Type B pancreatic cell (in vitro differentiated cells): ENCODE results near the gene UBE4A. TPM values are rescaled to one million over a fixed set of nuclear protein-coding genes. Genes with fewer than 3 reads are reported as not detected.
"Not testable (repeated sequence)": the region's sequence is repeated elsewhere in the genome, so short reads cannot be mapped to it uniquely, and the experiment has no call there.

Experiments
- DNase-seq: peaks from one replicate; pipeline ENCODE4 v3.0.0; 2021; ENCODE audit warnings: mixed read lengths; ENCODE audit not compliant: unreplicated experiment; ENCODE audit errors: extremely low spot score
- H3K27ac Mint-ChIP-seq: 2 replicates; pipeline ENCODE4 v1.8.0; 2021; ENCODE audit warnings: mild to moderate bottlenecking, mixed read lengths
- H3K27me3 Mint-ChIP-seq: 2 replicates; pipeline ENCODE4 v1.8.0; 2021; ENCODE audit warnings: mixed read lengths
- H3K36me3 Mint-ChIP-seq: 2 replicates; pipeline ENCODE4 v1.8.0; 2021; ENCODE audit warnings: mixed read lengths
- H3K4me1 Mint-ChIP-seq: one replicate; pipeline ENCODE4 v1.8.0; 2021; ENCODE audit warnings: mixed read lengths; ENCODE audit not compliant: unreplicated experiment
- H3K4me3 Mint-ChIP-seq: 2 replicates; pipeline ENCODE4 v1.8.0; 2021; ENCODE audit warnings: mild to moderate bottlenecking, mixed read lengths
- H3K9me3 Mint-ChIP-seq: 2 replicates; pipeline ENCODE4 v1.8.0; 2021; ENCODE audit warnings: mixed read lengths
- total RNA-seq: library from RNA; stranded (reverse); gene quantifications from 2 replicates; pipeline ENCODE4 v1.2.1, GENCODE V29; 2021; ENCODE audit warnings: low replicate concordance
- TF ChIP-seq, protein P1 (sequence below): fragments of 200-600 bp; sonication (generic); conservative IDR thresholded peaks from 2 replicates; pipeline ENCODE4 v1.5.0; 2021; ENCODE audit warnings: antibody characterized with exemption, mild to moderate bottlenecking

Gene UBE4A
- total RNA-seq, 1 donor from 2014 or later, result 42.5 TPM

DNA sequence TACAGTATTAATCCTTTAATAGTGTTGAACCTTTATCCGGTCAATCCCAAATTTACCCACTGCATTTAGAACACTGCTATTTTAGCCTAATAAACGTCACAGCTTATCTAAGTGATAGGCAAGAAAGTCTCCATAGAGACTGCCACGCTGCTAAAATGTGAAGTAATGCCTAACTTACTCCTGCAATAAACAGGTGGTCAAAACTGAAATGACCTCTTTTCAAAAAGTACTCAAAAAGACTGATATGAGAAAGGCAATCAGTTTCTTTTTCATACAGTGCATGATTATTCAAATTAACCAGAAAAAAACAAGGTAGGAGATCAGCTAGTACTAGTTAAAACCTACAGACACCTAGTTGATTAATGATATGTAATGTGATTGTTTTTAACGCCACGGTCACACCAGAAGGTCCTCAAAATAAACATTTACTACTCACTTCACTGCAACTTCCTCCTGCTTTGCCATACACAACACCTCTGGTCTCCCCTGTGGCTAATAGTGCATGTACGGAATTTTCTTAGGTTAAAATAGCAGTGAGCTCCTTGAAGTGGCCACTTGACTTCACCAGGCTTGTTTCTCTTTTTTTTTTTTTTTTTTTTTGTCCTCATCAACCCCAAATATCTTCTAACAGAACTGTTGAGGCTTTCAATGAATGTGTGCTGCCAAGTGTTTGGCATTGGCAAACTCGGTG, 50.8 kb downstream of the UBE4A start:
- Mint-ChIP-seq H3K4me1 (no peaks in the 10 kb centered on the region), H3K4me3 (no peak overlapping the region), H3K27ac (no peak overlapping the region), H3K36me3 (peaks cover 12% of the 10 kb centered on the region), H3K27me3 (no peaks in the 10 kb centered on the region), H3K9me3 (no peaks in the 10 kb centered on the region)
- TF ChIP-seq, protein P1, sequence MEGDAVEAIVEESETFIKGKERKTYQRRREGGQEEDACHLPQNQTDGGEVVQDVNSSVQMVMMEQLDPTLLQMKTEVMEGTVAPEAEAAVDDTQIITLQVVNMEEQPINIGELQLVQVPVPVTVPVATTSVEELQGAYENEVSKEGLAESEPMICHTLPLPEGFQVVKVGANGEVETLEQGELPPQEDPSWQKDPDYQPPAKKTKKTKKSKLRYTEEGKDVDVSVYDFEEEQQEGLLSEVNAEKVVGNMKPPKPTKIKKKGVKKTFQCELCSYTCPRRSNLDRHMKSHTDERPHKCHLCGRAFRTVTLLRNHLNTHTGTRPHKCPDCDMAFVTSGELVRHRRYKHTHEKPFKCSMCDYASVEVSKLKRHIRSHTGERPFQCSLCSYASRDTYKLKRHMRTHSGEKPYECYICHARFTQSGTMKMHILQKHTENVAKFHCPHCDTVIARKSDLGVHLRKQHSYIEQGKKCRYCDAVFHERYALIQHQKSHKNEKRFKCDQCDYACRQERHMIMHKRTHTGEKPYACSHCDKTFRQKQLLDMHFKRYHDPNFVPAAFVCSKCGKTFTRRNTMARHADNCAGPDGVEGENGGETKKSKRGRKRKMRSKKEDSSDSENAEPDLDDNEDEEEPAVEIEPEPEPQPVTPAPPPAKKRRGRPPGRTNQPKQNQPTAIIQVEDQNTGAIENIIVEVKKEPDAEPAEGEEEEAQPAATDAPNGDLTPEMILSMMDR, result no peak
- no peak for DNase-seq

GRCh38 chr11:118411530-118411929, 52.1 kb downstream of the UBE4A start:
- Mint-ChIP-seq H3K4me1 (no peaks in the 10 kb centered on the region), H3K9me3 (no peaks in the 10 kb centered on the region), H3K36me3 (peaks cover 12% of the 10 kb centered on the region), H3K27me3 (no peaks in the 10 kb centered on the region), H3K4me3 (no peak overlapping the region), H3K27ac (no peak overlapping the region)
- no peak for DNase-seq
- TF ChIP-seq, protein P1, result no peak

- Mint-ChIP-seq H3K4me1 (no peaks in the 10 kb centered on the region), H3K27ac (no peak overlapping the region), H3K36me3 (peaks cover 7% of the 10 kb centered on the region), H3K4me3 (no peak overlapping the region), H3K9me3 (no peaks in the 10 kb centered on the region), H3K27me3 (no peaks in the 10 kb centered on the region)
- no peak for DNase-seq
- TF ChIP-seq, protein P1, result no peak
These were observed 53.5 kb downstream of the UBE4A start for GRCh38 chr11:118412921-118413320.

GRCh38 chr11:118415062-118415738, 55.8 kb downstream of the UBE4A start:
- Mint-ChIP-seq H3K4me1 (no peaks in the 10 kb centered on the region), H3K27ac (no peak overlapping the region), H3K27me3 (no peaks in the 10 kb centered on the region), H3K9me3 (no peaks in the 10 kb centered on the region), H3K4me3 (no peak overlapping the region), H3K36me3 (no peaks in the 10 kb centered on the region)
- TF ChIP-seq, protein P1, result no peak
- no peak for DNase-seq

GRCh38 chr11:118415739-118416068, 56.3 kb downstream of the UBE4A start:
- H3K4me3 Mint-ChIP-seq, result no peak overlapping the region
- TF ChIP-seq, protein P1, result no peak
- no peaks in the 10 kb centered on the region for H3K4me1 Mint-ChIP-seq
- H3K9me3 Mint-ChIP-seq, result no peaks in the 10 kb centered on the region
- DNase-seq, result no peak
- no peaks in the 10 kb centered on the region for H3K27me3 Mint-ChIP-seq
- H3K36me3 Mint-ChIP-seq, result no peaks in the 10 kb centered on the region
- H3K27ac Mint-ChIP-seq, result no peak overlapping the region

GRCh38 chr11:118416900-118417299, 57.5 kb downstream of the UBE4A start:
- H3K27me3 Mint-ChIP-seq, H3K9me3 Mint-ChIP-seq, H3K36me3 Mint-ChIP-seq, H3K4me1 Mint-ChIP-seq, DNase-seq, H3K4me3 Mint-ChIP-seq, H3K27ac Mint-ChIP-seq: not testable (repeated sequence)
